Fibroblast of upper back skin (primary cell): ENCODE data around the gene CLEC2B.

Experiments
- DNase-seq: peaks from one replicate; pipeline ENCODE4 v3.0.0-alpha.2; 2013

The CLEC2B gene

DNA sequence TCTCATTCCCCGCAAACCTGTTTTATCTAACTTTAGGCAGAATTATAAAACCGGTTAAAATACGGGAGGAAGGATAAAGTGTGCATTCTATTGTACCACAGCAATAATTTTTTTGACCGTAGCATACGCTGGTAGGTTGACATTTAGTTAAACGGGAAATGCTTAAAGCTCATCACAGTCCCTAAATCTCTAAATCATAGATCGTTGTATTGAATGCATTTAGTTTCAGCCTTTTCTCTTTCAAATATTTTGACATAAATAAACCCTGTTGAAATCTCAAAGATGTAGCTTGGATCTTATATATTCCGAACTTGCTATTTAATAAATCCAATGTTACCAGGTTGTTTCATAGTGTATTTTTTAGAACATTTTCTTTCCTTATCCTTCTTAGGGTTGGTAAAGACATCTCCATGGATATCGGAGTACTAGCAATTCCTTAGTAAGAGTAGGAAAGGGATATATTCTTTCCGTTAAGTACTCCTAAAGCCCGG, 798 bp downstream of the CLEC2B start:
- no peak for DNase-seq

DNA sequence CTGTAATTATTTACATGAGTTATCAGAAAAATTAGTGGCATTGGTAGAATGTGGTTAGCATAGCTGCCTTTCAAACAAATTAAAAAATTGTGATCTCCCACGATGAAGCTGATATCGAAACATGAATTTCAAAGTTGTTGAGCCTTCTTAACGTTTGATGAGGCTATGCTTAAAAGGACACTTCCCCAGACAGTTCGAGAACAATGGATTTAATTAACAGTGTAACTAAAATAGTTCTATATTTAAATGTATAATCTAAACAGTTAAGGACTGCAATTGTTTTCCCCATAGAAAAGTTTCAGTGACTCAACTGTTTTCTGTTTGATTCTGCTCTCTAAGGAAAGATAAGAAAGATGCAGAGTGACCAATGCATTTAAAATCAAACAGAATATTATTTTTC, 1.6 kb downstream of the CLEC2B start:
- DNase-seq = no peak

GRCh38 chr12:9866860-9867269, 2.3 kb downstream of the CLEC2B start:
- no peak for DNase-seq

- DNase-seq = no peak
These were observed 4.1 kb downstream of the CLEC2B start for GRCh38 chr12:9864913-9865675.

DNA sequence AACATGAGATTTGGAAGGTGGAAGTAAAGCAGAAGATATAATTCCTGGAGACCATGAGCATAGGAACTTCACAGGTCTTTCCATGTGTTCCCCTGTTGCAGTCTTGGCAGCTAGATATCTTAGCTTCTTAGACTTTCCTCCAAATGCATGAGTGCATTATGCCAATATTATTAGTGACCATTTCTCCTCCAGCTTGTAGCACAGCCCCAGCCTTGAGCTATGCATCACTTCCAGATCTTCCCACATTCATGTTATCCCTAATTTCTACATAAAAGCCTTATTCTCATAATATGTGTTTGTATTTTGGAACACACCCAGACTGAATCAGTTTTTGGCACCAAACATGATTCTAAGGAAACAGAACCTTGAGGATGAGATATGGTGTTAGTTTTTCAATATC, 11.0 kb downstream of the CLEC2B start:
- no peak for DNase-seq

GRCh38 chr12:9856894-9857293, 12.3 kb downstream of the CLEC2B start:
- DNase-seq = no peak

DNA sequence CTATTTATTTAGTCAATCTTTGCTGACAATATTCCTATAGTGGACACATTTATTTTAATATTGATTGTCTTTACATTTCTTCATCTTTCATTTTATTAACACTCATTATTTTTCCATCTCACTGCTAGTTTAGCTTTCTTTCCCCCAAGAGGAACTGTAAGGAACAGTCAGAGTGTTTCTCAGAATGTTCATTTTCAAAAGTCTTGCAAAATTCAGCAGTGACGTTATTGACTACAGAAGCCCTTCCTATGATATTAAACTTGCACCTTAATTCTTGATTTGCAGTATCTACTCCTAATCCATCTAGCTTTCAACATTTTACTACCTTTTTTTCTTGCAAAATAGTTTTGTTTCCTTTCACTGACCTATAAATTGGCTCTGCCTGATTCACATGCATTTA, 13.0 kb downstream of the CLEC2B start:
- DNase-seq = no peak

DNA sequence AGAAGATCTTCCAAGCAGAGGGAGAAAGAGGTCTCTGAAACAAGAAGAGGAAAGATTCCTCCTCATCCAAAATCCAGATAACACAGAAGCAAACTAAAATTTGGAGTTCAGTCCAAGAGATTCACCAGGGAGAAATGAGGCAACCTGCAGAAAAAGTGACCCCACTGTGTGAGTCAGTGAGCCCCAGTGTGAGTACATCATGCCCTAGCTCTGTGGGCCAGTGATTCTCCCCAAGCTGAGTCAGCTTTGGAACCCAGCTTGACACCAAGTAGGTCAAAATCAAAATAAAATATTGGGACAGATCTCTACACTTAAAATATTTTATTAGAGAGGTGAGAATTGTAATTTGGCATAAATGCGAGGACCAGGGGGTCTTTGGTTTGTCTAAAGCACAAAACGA, 17.2 kb downstream of the CLEC2B start:
- DNase-seq = no peak

DNA sequence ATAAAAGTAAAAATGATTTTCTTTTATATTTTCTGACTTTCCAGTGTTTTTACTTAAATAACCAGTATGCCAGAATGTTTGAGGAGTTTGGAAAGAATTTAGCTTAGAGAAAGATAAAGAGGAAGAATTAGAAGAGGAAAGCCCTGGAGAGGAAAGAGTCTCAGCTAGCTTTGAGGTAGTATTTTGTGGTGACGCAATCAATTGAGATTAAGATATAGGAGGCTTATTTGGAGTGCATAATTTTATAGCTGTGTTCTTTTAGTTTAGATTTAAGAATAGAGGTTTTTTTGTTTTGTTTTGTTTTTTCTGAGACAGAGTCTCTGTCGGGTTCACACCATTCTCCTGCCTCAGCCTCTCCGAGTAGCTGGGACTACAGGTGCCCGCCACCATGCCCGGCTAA, 18.1 kb downstream of the CLEC2B start:
- no peak for DNase-seq

DNA sequence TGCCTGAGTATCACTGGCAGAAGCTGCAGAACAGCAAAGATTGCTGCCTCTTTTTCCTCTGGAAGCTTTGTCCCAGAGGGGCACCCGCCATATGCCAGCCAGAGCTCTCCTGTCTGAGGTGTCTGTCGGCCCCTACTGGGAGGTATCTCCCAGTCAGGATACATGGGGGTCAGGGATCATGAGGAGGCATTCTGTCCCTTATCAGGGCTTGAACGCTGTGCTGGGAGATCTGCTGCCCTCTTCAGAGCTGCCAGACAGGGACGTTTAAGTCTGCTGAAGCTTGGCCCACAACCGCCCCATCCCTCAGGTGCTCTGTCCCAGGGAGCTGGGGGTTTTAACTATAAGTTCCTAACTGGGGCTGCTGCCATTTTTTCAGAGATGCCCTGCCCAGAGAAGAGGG, 20.3 kb downstream of the CLEC2B start:
- no peak for DNase-seq

- no peak for DNase-seq
These were observed 25.7 kb downstream of the CLEC2B start for GRCh38 chr12:9843407-9843806.

- DNase-seq = no peak
These were observed 37.4 kb downstream of the CLEC2B start for GRCh38 chr12:9831720-9832119.

- no peak for DNase-seq
These were observed 39.2 kb downstream of the CLEC2B start for GRCh38 chr12:9829982-9830381.

DNA sequence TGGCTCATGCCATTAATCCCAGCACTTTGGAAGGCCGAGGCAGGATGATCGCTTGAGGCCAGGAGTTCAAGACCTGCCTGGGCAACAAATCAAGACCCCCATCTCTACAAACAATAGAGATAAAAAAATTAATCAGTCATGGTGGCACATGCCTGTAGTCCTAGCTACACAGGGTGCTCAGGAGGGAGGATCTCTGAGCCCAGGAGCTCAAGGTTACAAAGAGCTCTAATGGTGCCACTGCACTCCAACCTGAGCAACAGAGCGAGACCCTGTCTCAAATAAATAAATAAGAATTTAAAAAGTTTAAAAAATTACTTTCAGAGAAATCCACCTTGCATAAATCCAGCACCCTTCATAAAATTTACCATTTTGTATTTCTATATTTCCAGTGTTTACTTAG, 39.7 kb downstream of the CLEC2B start:
- no peak for DNase-seq

DNA sequence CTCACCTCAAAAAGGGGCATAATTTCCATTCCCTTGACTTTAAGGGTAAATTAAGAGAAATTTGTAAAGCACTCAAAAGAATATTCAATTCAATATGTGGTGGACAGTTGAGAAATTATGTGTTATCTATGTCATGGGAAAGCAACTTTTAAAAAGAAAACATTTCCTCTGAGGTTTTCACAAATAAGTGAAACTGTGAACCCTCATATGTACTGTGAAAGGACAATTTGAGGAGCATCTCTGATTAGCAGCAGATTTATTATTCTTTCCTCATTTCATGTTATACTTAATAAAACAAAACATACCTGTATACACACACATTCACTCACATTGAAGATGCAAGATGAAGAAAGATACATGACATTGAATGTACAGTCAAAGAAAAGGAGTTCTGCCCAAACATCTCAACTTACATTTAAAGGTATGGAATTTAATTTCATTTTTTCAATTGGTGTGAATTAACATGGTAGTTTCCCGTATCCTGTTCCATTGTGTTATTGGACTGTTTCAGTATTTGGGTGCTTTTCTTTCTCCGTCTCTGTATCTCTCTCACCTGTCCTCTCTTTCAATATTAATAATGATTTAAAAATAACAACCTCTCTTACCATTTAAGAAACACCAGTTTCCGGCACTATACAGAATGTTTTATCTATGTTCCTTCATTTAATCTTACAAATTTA, 41.8 kb downstream of the CLEC2B start, which contains the start of gene KLRF1:
KLRF1 (plus strand) TSS at position 273 of the 680 bp plus-strand sequence; CDS start at position 337, 64 bp downstream.
- DNase-seq = no peak

- no peak for DNase-seq
These were observed 48.7 kb downstream of the CLEC2B start for GRCh38 chr12:9820281-9820930.

DNA sequence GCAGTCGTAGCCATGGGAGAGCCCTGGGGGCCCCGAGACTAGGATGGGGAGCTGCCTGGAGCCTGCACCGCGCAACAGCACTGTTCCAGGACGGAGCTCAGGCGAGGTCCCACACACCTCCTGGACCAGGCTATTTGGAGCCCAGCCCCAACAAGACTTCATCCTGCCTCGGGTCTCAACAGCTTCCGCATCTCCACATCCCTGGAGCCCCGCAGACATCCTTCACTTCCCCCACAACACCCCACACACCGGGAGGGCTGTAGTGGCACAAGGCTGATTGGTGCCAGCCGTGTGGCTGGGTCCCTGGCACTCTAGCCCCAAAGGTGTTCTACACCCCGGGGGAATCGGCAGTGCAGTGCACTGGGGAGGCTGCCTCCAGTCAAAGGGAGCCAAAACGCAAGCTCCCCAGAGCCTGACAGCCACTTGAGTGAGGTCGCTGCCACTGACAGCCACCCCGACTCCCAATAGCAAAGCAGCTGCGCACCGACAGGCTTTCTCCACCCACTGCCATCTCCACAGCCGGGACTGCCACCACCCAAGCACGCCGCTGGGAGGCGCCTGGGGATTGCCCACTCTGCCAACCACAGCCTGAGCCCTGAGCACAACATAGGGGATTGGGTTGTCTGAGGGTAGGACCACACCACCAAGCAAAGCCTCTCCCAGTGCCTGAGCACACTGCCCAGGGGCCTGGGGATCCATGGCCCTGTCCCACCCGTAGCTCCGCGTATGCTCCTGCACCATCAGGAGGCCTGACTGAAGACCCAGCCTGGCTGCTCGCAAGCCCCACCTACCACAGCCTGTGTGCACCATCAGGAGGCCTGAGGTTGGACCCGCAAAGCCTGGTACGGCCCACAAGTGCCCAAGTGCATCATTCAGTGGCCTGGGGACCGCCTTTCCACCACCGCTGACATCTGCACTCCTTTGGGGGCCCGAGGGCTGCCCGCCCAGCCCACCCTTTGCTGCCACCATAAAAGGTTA, 55.0 kb downstream of the CLEC2B start:
- DNase-seq = peak; percentile 23

GRCh38 chr12:9811621-9812020, 57.5 kb downstream of the CLEC2B start:
- DNase-seq = no peak

- DNase-seq = peak; percentile 11
These were observed 58.5 kb downstream of the CLEC2B start for GRCh38 chr12:9810671-9811070.

DNA sequence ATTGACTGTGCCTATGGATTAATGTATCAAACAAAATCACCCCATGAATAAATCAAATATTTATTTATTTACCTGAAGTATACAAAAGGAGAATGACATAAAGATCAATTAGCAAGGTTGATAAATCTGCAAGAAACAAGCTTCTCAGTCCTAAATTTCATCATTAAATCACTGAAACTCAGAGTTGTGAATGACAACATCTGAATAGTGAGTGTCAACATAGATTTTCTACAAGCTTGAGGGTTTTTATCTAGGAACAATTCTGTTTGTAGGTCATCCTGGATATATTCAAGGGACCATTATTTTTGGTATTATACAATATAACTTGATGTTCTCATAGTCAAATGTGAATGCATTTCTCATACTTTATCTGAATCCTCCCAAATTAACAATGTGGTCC, 59.3 kb downstream of the CLEC2B start:
- no peak for DNase-seq

GRCh38 chr12:9809338-9809737, 59.8 kb downstream of the CLEC2B start:
- DNase-seq = no peak

DNA sequence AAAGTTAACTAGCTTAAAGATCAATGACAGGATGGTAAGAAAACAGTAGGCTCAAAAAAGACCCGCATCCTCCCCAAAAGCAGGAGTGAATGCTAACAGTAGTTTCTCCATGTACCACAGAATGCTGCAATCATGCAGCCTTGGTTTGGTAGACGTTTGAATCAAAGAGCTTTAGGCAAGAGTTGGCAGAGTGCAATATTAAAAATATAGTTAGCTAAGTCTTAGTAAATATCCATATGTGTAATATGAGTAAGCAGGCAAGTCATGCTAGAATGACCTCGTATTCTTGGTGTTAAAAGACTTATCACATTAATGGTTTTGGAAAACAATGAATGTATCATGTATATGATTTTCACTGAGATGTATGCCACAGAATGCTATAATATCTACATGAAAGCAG, 60.6 kb downstream of the CLEC2B start:
- DNase-seq = no peak

DNA sequence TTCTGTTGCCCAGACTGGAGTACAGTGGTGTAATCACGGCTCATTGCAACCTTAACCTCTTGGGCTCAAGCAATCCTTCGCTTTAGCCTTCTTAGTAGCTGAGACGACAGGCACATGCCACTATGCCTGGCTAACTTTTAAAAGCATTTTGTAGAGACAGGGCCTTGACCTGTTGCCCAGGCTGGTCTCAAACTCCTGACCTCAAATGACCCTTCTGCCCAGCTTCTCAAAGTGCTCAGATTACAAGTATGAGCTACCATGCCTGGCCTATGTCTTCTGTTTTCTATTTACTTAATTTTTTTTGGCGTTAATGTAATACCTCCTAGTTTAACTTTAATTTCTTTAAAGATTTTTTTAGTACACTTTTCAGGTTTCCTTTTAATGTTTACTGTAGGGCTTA, 62.4 kb downstream of the CLEC2B start:
- no peak for DNase-seq
